NCI-H526 treated with DMSO at 0.1 percent for 48 hours (cell line): ENCODE measurements around the gene VSX1.

ENCODE experiments used
- DNase-seq: peaks from one replicate; lab custom pipeline; 2025; lab: John Stamatoyannopoulos, UW

VSX1 gene

GRCh38 chr20:25081730-25082497, at the start of gene VSX1:
VSX1 (minus strand) TSS chr20:25082141; CDS start chr20:25082096, 45 bp downstream.
- no peak for DNase-seq

- no peak for DNase-seq
Measured at GRCh38 chr20:25129908-25130307, 48.0 kb upstream of the VSX1 start.

GRCh38 chr20:25129428-25129827, 47.5 kb upstream of the VSX1 start:
- no peak for DNase-seq

GRCh38 chr20:25128649-25129048, 46.7 kb upstream of the VSX1 start:
- DNase-seq = no peak

DNA sequence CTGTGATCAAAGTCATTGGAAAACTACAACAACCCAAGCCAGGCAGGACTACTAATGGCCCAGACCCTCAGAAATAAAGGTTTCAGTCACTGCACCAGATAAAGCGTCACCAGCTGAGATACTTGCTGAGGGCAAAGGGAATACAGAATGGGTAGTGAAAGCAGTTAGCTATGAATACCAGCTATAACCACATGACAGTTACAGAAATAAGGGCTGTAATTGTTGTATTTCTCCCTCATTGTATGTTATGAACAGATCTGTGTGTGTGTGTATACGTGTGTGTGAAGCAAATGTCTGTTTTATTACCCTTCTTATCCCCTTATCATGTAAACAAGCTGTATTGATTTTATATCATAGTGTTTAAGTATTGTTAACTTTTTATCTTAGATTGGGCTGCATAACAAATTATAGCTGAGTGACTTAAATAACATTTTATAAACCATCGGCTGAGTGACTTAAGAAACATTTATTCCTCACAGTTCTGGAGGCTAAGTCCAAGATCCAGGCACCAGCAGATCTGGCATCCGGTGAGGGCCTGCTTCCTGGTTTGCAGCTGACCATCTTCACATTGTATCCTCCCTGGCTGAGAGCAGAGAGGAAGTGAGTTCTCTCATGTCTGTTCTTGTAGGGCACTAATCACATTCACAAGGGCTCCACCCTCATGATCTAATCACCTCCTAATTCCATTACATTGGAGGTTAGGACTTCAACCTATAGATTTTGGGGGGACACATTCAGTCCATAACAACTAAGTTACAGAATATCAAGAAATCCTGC, 46.0 kb upstream of the VSX1 start:
- no peak for DNase-seq

DNA sequence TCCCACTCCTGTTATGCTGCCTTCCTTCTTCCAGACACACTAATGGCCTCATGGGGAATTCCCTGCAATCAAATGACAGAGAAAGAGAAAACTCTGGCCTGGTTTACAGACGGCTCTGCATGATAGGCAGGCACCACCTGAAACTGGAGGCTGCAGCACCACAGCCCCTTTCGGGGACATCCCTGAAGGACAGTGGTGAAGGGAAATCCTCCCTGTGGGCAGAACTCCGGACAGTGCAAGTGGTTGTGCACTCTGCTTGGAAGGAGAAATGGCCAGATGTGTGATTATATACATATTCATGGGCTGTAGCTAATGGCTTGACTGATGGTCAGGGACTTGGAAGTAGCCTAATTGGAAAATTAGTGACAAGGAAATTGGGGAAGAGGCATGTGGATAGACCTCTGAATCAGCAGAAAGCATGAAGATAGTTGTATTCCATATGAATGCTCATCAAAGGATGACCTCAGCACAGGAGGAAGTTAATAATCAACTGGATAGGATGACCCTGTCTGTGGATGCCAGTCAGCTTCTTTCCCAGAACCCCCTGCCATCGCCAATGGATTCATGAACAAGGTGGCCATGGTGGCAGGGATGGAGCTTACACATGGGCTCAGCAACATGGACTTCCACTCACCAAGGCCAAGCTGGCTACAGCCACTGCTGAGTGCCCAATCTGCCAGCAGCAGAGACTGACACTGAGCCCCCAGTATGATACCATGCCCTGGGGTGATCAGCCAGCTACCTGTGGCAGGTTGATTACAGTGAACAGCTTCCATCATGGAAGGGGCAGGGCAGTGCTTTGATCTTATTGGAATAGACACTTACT, 44.5 kb upstream of the VSX1 start:
- DNase-seq = no peak

DNA sequence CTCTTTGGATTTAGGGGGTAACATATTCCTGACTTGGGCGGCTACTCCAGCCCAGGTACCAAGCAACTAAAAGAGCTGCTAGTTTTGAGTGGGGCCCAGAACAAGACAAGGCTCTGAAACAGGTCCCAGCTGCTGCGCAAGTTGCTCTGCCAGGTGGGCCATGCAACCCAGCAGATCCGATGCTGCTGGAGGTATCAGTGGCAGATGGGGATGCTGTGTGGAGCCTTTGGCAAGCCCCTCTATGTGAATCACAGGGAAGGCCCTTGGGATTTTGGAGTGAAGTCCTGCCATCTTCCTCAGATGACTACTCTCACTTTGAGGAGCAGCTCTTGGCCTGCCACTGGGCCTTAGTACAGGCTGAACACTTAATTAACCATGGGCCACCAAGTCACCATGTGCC, 43.7 kb upstream of the VSX1 start:
- no peak for DNase-seq

DNA sequence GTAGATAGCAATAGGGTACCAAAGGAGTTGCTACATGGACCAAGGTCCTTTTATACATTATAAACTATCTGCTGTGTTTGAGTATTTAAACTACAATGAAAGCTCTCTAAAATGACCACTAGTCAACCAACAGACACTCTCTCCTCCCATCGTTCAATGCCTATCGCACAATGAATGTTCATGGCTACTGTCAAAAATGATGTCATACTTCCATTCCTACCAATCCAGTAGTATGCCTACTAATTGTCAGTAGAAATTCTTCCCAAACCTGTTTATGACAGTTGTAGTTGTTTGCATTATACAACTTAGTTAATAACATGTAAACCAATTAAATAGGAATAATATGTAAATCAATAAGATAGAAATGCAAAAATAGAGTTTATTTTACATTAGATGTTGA, 39.0 kb upstream of the VSX1 start:
- no peak for DNase-seq

GRCh38 chr20:25120457-25120856, 38.5 kb upstream of the VSX1 start:
- no peak for DNase-seq

- no peak for DNase-seq
Measured at GRCh38 chr20:25118529-25118928, 36.6 kb upstream of the VSX1 start.

DNA sequence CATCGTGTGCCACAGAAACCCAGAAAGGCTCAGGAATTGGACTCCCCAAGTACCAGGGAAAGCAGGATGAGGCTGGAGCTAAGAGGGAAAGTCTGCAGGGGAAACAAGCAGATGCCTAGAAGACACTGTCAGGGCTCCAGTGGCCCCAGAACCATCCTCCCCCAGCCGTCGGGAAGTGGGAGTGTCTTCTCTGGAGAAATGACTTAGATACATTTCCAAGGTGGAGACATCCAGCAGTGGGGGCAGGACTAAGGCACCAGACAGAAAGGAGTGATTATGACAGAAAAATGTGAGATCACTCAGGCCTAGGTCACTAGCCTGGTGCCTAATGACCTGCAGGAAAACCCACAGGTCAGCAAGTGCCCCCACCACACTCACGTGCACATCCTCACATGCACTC, 36.0 kb upstream of the VSX1 start:
- no peak for DNase-seq

GRCh38 chr20:25116739-25117458, 35.0 kb upstream of the VSX1 start:
- no peak for DNase-seq

- no peak for DNase-seq
Measured at GRCh38 chr20:25103526-25103925, 21.6 kb upstream of the VSX1 start.

GRCh38 chr20:25100914-25101313, 19.0 kb upstream of the VSX1 start:
- no peak for DNase-seq

GRCh38 chr20:25099601-25100140, 17.7 kb upstream of the VSX1 start:
- DNase-seq = no peak

GRCh38 chr20:25097498-25097897, 15.6 kb upstream of the VSX1 start:
- DNase-seq = no peak

DNA sequence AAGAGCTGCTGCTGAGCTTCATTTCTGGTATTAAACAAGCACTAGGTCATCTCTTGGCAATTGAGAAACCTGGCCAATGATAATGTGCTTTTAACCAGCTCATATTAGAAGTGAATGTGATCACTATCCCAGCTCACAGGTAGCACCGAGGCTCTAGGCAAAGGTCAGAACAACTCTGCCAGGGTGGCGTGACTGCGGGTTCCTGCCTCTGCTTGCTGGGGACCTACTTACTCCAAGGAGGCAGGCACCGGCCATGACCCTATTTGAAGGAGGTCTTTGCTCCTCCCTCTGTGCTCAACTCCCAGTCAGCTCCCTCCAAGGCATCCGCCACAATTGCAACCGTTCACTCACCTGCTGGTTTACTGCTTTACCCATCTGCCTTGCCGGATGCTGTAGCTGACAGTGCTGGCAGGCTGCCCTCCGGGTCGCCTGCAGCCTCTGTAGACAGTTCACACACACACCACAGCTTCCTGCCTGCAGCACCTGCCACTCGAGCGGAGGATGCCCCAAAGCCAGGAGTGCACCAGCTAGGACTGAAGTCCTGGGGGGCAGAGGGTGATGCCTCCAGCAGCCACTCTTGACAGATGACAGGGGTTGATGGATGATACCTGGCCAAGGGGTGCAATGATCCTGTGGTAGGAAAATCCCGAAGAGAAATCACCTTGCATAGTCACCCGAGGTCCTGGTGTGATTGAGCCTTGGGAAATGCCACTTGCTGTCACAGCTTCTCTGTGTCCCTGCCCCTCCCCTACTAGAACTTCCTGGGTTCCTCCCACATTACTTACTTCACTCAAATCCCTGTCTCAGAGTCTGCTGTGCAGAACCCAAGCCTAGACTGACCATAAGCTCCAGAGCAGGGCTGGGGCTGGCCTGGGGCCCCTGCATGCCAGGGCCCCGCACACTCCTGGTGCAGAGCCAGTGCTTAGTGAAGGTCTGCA, 8.8 kb upstream of the VSX1 start:
- no peak for DNase-seq

DNA sequence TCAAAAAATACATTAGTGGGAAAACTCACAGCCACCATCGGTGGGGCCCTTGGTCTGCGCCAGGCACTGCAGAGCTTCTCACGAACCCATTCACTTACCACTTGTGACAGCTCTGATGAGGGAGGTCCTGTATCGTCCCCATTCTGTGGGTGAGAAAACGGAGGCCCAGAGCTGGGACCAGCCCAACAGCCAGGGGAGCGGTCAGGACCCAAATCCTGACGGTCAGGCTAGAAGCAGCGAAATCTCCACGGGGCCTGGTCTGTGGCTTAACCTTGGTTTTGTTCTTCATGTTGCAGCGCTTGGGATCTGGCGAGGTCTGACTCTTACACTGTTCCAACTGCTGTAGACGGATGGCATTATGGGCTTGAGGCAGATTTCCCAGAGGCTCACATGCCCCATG, 7.7 kb upstream of the VSX1 start:
- no peak for DNase-seq

- DNase-seq = no peak
Measured at GRCh38 chr20:25089096-25089495, 7.2 kb upstream of the VSX1 start.

GRCh38 chr20:25088267-25088666, 6.3 kb upstream of the VSX1 start:
- DNase-seq = no peak
